CD4-positive, alpha-beta T cell treated with Interleukin-1 beta for 1 hour (primary cell): ENCODE measurements around the gene SEZ6.
"Not testable (repeated sequence)": the region's sequence is repeated elsewhere in the genome, so short reads cannot be mapped to it uniquely, and the experiment has no call there.

ENCODE experiments used
- DNase-seq, 2 donors: peaks; one replicate each; pipeline ENCODE4 v3.0.0-alpha.2; 2020 to 2022

SEZ6 gene

DNA sequence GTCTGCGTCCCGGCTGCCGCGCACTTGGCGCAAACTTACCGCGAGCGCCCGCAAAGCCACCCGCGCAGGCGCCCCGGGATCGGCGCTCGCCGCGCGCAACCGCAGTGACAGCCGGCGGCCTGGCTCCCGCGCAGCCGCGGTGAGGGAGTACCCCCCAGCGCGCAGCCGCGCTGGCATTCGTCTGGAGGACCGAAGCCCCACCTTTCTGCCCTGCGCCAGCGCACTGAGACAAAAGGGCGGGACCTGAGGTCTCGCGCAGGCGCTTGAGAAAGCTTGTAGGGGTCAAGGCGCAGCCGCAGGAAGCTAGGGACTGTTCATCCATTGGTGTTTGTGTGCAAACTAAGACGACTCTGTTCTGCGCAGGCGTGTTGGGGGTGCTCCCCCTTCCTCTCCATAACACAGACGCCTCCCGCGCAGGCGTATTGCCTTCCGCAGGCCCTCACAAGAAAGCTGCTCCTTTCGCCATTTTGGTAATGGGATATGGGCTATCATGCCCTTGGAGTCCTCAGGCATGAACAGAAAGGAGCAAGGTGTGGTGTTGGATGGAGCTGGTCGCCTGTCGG is 54.3 kb downstream of the SEZ6 start, which contains the start of gene PHF12:
Gene PHF12 (minus strand): TSS at position 91 of the 563 bp plus-strand sequence. CDS start 558 bp downstream, outside the sequence.
- peak; percentile 100 for DNase-seq

GRCh38 chr17:28950752-28951427 is 54.9 kb downstream of the SEZ6 start:
- no peak for DNase-seq

DNA sequence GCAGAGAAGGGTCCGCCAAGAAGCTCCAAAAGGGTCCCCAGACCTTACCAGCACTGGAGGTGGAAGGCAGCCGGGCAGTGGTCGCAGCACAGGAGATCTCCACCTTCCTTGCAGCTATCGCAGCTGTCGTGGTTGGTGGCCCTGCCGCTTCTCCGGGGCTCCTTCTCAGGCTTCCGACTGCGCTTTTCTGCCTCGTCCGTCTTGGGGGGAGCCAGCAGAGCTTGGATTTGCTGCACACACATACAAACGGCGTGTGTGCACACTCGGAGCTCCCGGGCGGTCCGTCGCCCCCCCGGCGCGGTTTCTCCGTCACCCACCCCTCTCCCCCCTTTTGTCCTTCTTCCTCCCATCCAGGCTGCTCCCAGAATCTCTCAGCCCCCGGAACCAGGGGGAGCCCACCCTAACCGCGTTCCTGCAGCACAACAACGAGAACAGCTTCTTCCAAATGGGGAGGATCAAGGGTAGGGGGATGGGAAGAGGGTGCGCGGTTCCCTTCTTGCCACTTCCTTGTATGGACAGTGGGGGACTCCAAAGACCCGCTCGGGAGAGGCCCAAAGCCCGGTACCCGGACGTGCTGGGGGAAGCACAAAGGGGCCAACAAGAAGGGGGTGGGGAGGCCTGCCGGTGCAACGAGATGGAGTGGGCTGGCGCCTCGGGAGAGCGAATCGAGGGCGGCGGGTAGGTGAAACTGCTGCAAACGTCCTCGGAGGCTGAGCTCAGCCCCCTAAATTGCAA is 55.6 kb downstream of the SEZ6 start:
- DNase-seq, result peak; percentile 64 to 71

- peak; percentile 53 to 61 for DNase-seq
Measured at GRCh38 chr17:28949185-28950016, 56.4 kb downstream of the SEZ6 start.

- DNase-seq, result no peak
Measured at GRCh38 chr17:28948873-28949184, 57.0 kb downstream of the SEZ6 start.

GRCh38 chr17:28948342-28948741 is 57.5 kb downstream of the SEZ6 start:
- DNase-seq, result no peak

DNA sequence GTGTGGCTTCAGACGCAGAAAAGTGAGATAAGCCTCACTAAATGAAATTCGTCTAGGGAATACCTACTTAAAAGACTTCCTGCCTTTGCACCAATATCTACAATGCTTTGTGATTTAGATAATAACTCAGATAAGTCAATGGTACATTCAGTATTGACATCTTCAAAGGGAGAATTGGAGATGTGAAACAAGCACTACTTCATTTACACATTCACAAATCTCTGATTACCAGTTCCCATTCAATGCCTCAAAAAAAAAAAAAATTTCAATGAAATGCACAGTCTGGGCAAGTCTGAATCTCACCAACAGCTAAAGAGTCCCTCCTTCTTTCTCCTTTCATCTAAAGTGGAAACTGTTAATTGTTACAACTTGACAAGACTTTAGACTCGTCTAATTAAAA is 58.2 kb downstream of the SEZ6 start:
- DNase-seq, result peak in 1 of 2 donors; percentile 30

GRCh38 chr17:28946239-28946638 is 59.6 kb downstream of the SEZ6 start:
- DNase-seq, result no peak

GRCh38 chr17:28944862-28945741 is 60.7 kb downstream of the SEZ6 start:
- DNase-seq, result no peak

DNA sequence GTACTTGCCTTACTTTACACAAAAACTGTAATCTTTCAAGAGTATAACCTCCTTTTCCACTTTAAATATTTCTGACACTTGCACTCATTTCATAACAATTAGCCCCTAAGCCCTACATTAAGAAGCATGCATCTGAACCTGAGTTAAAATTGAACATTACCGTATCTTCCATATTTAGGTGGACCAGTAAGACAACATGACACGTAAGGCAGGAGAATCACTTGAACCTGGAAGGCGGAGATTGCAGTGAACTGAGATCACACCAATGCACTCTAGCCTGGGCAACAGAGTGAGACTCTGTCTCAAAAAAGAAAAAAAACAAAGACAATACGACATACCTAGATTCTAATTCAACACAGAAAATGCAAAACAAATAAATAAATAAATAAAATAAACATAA is 61.5 kb downstream of the SEZ6 start:
- DNase-seq, result no peak

DNA sequence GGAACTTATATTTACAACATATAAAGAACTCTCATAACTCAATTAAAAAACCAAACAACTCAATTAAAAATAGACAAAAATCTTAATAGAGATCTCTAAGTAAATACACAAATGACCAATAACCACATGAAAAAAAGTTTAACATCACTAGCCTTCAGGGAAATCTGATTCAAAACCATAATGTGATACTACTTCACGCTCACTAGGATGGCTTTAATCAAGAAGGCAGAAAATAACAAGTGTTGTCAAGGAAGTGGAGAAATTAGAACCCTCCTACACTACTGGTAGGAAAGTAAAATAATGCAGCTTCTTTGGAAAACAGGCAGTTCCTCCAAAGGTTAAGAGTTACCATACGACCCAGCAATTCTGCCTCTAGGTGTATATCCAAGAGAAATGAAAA is 62.9 kb downstream of the SEZ6 start:
- no peak for DNase-seq

- DNase-seq, result no peak
Measured at GRCh38 chr17:28941251-28941650, 64.6 kb downstream of the SEZ6 start.

DNA sequence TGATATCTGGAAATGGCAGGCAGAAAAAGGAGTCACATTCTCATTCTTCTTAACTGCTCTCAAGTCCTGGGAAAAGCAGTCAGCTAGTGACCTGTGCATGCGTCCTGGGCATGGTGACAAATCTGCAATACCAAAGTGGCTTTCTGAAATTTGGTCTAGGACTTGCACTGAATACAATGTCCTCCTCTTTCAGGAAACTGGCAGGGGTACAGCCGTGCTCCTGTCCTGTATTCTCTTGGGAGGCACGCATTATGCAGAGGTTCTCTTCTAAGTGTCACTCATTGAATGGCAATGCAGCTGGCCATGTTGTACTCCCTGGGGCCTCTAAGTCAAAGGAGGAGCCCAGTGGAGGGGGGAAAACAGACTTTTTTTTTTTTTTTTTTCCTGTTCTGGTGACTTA is 65.2 kb downstream of the SEZ6 start:
- no peak for DNase-seq

DNA sequence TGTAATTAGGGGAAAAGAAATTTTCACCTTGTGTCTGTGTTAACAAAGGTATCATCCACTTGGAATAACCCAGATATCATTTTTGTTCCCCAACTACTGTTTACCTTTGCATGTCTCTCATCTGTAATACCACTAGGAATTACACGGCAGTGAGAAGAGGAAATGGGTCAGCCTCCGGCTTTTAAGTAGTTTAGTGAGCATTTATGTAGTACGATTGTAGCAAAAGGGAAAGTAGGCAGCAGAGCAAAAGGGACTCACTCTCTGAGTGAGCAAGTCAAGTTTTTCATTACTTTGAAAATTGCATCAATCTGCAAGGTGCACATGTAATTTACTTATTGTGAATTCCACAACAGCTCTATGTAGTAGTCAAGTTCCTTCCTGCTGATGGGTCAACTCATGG is 65.7 kb downstream of the SEZ6 start:
- no peak for DNase-seq

GRCh38 chr17:28938552-28938951 is 67.3 kb downstream of the SEZ6 start:
- DNase-seq, result no peak

DNA sequence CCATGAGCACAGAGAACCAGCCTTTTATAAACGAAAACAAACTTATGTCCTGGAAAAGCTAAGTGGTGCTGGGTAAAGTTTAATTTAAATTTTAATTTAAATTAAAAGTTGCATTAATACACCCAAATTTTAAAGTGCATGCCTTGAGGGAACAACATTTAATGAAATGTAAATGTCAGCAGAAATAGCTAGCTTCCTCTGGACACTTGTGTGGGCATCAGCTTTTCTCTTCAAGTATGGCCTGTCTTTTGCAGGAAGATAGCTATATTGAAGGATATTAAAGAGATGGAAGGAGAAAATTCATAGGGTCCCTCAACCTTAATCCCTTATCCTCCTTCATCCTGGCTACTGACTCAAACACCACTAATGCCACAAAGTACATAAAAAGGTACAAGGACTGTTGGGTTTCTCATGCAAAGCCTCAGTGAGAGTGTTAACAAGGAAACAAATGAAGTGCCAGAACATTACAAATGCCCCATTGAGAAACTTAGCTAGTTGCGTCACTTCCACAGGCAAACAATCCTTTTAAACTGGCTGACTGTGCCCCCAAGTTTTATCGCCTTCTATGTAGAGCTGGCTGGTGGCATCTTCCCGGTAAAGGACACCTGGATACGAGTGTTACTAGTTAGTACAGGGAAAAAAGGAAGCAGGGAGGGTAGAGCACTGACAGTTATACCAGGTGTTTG is 68.6 kb downstream of the SEZ6 start:
- DNase-seq, result no peak

- no peak for DNase-seq
Measured at GRCh38 chr17:28935744-28936460, 69.9 kb downstream of the SEZ6 start.

- DNase-seq, result not testable (repeated sequence)
Measured at GRCh38 chr17:28934508-28934907, 71.3 kb downstream of the SEZ6 start.

DNA sequence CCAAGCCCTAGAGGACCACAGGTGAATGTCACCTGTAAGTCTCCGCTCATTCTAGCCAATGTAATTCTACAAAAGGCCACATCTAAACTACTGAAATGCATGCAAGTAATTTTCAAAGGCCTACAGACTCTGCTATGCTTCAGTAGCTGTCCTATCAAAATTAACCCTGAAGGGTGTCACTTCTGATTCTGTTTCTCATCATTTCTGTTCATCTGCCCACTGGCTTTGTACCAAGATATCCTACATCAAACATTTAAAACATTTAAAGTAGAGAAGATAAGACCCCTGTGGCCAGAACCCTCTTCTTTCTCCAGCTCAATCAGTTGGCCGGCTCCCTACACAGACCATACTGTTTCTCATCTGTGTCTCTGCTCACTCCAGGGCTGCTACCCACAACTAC is 76.0 kb downstream of the SEZ6 start:
- no peak for DNase-seq

DNA sequence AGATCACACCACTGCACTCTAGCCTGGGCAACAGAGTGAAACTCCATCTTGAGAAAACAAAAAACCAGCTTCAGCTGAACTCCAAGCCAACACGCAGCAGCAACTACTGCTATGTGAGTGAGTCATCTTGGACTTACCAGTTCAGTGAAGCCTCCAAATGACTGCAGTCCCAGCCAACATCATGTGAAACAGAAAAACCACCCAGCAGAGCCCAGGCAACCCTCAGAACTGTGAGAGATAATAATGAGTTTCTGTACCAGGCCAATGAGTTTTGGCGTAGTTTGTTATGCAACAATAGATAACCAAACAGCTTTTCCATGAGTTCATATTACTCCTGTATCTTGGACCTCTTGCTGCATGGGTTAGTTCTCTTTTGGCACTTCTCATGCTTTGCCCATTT is 77.8 kb downstream of the SEZ6 start:
- peak; percentile 26 to 45 for DNase-seq

DNA sequence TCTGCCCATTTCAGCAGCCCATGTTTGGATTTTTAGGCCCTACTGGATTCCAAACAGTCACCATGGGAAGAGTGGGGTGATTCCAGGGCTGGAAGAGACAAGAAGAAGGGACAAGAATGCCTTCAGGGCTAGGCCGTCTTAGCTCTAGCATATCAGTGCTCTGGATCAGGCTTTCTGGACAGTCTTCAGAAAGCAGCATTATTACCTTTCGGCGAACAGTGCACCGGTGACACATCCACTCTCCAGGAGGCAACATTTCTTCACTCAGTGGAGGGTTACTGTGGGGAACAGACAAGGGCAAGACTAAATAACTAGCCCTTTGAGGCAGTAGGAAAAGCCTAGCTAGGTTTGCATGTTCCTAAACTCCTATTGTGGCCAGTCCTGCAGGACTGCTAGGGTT is 79.0 kb downstream of the SEZ6 start:
- no peak for DNase-seq
